T-cell (primary cell): ENCODE data around the gene DLGAP1. TPM values are rescaled to one million over a fixed set of nuclear protein-coding genes. Genes with fewer than 3 reads are reported as not detected.
A peak's percentile ranks its signal among the peaks of the same experiment; 100 is the strongest.

Experiments
- ATAC-seq, 4 experiments: fragments of 200-7000 bp in 3 of 4; fragments of 150-1000 bp in 1 of 4; cut with Tn5 transposase; replicated peaks in 1 of 4; 1 replicate in 3 of 4; 2 replicates in 1 of 4; pipeline ENCODE4 v1.10.0; 2021; ENCODE audit warnings: moderate library complexity in 3 of 4, mild to moderate bottlenecking in 2 of 4, moderate number of reproducible peaks in 1 of 4
- CTCF ChIA-PET, 2 donors: fragments of 300-600 bp; sonication (Branson Sonifier 250); formaldehyde crosslinking; loops; one replicate each; lab custom pipeline; 2022; ENCODE audit warnings: antibody characterized with exemption in 2 of 2; lab: Charles Lee
- POLR2A ChIA-PET, 2 donors: fragments of 300-600 bp; sonication (Branson Sonifier 250); formaldehyde crosslinking; loops; one replicate each; lab custom pipeline; 2022; ENCODE audit warnings: antibody characterized with exemption in 2 of 2; lab: Charles Lee
- DNase-seq, 35 experiments: peaks; one replicate each; pipeline versions ENCODE4 v3.0.0 to v3.0.0-alpha.2; 2013 to 2023
- H3K27ac ChIP-seq: one replicate; pipeline ENCODE4 v1.5.1; 2013; ENCODE audit warnings: low read length
- H3K27me3 ChIP-seq, 2 experiments: replicated peaks in 1 of 2; 1 replicate in 1 of 2; 2 replicates in 1 of 2; pipeline versions ENCODE4 v1.6.1 to v1.7.0; 2013; ENCODE audit warnings: low read length in 1 of 2, mixed read lengths in 1 of 2; ENCODE audit not compliant: control insufficient read depth in 2 of 2, insufficient read depth in 2 of 2; ENCODE audit errors: extremely low read depth in 1 of 2
- H3K36me3 ChIP-seq, 2 donors: 1 replicate in 1 of 2; 2 replicates in 1 of 2; pipeline versions ENCODE4 v1.6.1 to v1.7.0; 2013; ENCODE audit warnings: low read length in 1 of 2; ENCODE audit not compliant: control insufficient read depth in 2 of 2, insufficient read depth in 1 of 2; ENCODE audit errors: extremely low read depth in 1 of 2
- H3K4me1 ChIP-seq, 2 experiments: 1 replicate in 1 of 2; 2 replicates in 1 of 2; pipeline versions ENCODE4 v1.6.1 to v1.7.0; 2013; ENCODE audit warnings: low read length in 2 of 2, mixed read lengths in 1 of 2; ENCODE audit not compliant: insufficient read depth in 2 of 2, control insufficient read depth in 1 of 2; ENCODE audit errors: extremely low read depth in 1 of 2
- H3K4me3 ChIP-seq, 2 donors: 1 replicate in 1 of 2; 2 replicates in 1 of 2; pipeline versions ENCODE4 v1.5.1 to v1.7.0; 2013; ENCODE audit warnings: mild to moderate bottlenecking in 2 of 2, low read length in 1 of 2, moderate library complexity in 1 of 2; ENCODE audit not compliant: control insufficient read depth in 1 of 2; ENCODE audit errors: extremely low read depth in 1 of 2
- H3K9me3 ChIP-seq: 2 replicates; pipeline ENCODE4 v1.7.0; 2013
- H3K27ac Mint-ChIP-seq, 2 donors: one replicate each; pipeline ENCODE4 v1.8.0; 2020 to 2021; ENCODE audit warnings: mild to moderate bottlenecking in 2 of 2, mixed read lengths in 2 of 2
- H3K27me3 Mint-ChIP-seq, 2 donors: one replicate each; pipeline ENCODE4 v1.8.0; 2021 to 2022; ENCODE audit warnings: mixed read lengths in 2 of 2
- H3K36me3 Mint-ChIP-seq: one replicate; pipeline ENCODE4 v1.8.0; 2021; ENCODE audit warnings: mixed read lengths
- H3K4me1 Mint-ChIP-seq, 3 donors: one replicate each; pipeline ENCODE4 v1.8.0; 2020 to 2022; ENCODE audit warnings: mixed read lengths in 3 of 3, mild to moderate bottlenecking in 1 of 3
- H3K4me3 Mint-ChIP-seq, 3 donors: one replicate each; pipeline ENCODE4 v1.8.0; 2020 to 2022; ENCODE audit warnings: mild to moderate bottlenecking in 3 of 3, mixed read lengths in 3 of 3, moderate library complexity in 3 of 3
- H3K9me3 Mint-ChIP-seq, 3 donors: one replicate each; pipeline ENCODE4 v1.8.0; 2020 to 2022; ENCODE audit warnings: mixed read lengths in 3 of 3
- WGBS: methylation state at CpG from one replicate; pipeline ENCODE4 v1.1.5; 2013; ENCODE audit warnings: missing lambda C conversion rate; ENCODE audit not compliant: insufficient coverage; 5-methylcytosine and 5-hydroxymethylcytosine counted together
- total RNA-seq, 35 experiments: library from RNA in 6 of 35; stranded (reverse) in 6 of 35; fragments of 120-200 nt in 1 of 35; gene quantifications; one replicate each; pipeline versions ENCODE4 v1.2.1 to v1.2.4 and lab custom pipeline; 2013 to 2026

The DLGAP1 gene
- total RNA-seq, 5 donors from 2014 or later (not counting 1 experiment from before 2014, with no cell fraction given) = 0.25 to 1.8 (median 0.26) TPM

DNA sequence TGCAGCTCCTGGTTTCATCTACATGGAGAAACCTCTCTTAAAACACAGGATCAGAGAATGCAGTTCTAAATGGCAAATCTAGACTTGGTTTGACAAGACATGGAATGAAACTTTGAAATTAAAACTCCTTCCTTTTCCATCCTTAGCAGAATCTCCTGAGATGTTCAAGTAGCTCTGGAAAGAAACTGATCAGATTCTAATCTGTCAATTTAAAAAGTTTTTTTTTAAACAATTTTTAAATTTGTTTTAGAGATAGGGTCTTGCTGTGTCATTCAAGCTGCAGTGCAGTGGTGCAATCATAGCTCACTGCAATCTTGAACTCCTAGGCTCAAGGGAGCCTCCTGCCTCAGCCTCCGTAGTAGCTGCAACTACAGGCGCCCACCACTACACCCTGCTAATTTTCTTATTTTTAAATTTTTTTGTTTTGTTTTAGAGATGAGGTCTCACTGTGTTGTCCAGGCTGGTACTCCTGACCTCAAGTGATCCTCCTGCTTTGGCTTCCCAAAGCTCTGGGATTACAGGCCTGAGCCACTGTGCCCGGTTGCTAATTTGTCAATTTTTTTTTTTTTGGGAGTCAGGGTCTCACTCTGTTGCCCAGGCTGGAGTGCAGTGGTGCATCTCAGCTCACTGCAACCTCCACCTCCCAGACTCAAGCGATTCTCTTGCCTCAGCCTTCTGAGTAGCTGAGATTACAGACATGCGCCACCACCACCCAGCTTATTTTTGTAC lies 788.4 kb downstream of the DLGAP1 start:
- H3K27ac Mint-ChIP-seq = no peak overlapping the region
- Histone ChIP-seq H3K4me3 (no peak overlapping the region), H3K36me3 (no peaks in the 10 kb centered on the region), H3K9me3 (no peaks in the 10 kb centered on the region), H3K27me3 (peaks cover 0 to 3% of the 10 kb centered on the region in 2 experiments), H3K27ac (no peak overlapping the region), H3K4me1 (peaks cover 3 to 6% of the 10 kb centered on the region in 2 experiments)
- ChIA-PET POLR2A (interaction anchor here (0.5 to 0.7 kb wide), 2 partner anchors 73 to 323 kb away, joined by 4 to 5 read pairs; no protein-coding TSS in a partner anchor), CTCF (interaction anchor here (0.6 to 4.1 kb wide), 39 partner anchors 11 to 644 kb away, joined by 3 to 59 read pairs (median 4); partner anchors contain the start of gene MYL12B (in 1 of the 2))
- H3K4me1 Mint-ChIP-seq = peaks cover 4 to 7% (median 6%) of the 10 kb centered on the region in 3 donors
- H3K36me3 Mint-ChIP-seq = no peaks in the 10 kb centered on the region
- no peaks in the 10 kb centered on the region for H3K9me3 Mint-ChIP-seq
- WGBS = 100% methylated on average over 2 of the region's 5 CpGs
- no peaks in the 10 kb centered on the region for H3K27me3 Mint-ChIP-seq
- ATAC-seq (peak in 1 of 4 experiments; percentile 33), DNase-seq (no peak)
- no peak overlapping the region for H3K4me3 Mint-ChIP-seq

GRCh38 chr18:3665780-3666525 lies 789.2 kb downstream of the DLGAP1 start:
- peak overlapping the region in 1 of 2 donors; percentile 0 for H3K4me3 ChIP-seq
- no peaks in the 10 kb centered on the region for H3K9me3 Mint-ChIP-seq
- peaks cover 3 to 6% of the 10 kb centered on the region in 2 experiments for H3K4me1 ChIP-seq
- WGBS = 34% methylated on average over 16 of the region's 20 CpGs
- no peaks in the 10 kb centered on the region for H3K9me3 ChIP-seq
- no peak overlapping the region for H3K27ac Mint-ChIP-seq
- no peaks in the 10 kb centered on the region for H3K36me3 ChIP-seq
- ChIA-PET CTCF (interaction anchor here (0.6 to 4.1 kb wide), 45 partner anchors 10 to 670 kb away, joined by 3 to 59 read pairs (median 4); partner anchors contain the start of gene MYL12B (in 1 of the 2)), POLR2A (interaction anchor here in 1 of 2 donors (0.7 kb wide), 1 partner anchor 72 kb away, joined by 4 read pairs; no protein-coding TSS in a partner anchor)
- DNase-seq = peak; percentile 29 to 86 (median 64)
- no peak overlapping the region for H3K27ac ChIP-seq
- peak; percentile 77 to 89 (median 84) for ATAC-seq
- no peaks in the 10 kb centered on the region for H3K27me3 Mint-ChIP-seq
- H3K36me3 Mint-ChIP-seq = no peaks in the 10 kb centered on the region
- peaks cover 4 to 7% (median 6%) of the 10 kb centered on the region in 3 donors for H3K4me1 Mint-ChIP-seq
- peaks cover 0 to 3% of the 10 kb centered on the region in 2 experiments for H3K27me3 ChIP-seq
- peak overlapping the region in 2 of 3 donors; percentile 34 to 40 for H3K4me3 Mint-ChIP-seq

DNA sequence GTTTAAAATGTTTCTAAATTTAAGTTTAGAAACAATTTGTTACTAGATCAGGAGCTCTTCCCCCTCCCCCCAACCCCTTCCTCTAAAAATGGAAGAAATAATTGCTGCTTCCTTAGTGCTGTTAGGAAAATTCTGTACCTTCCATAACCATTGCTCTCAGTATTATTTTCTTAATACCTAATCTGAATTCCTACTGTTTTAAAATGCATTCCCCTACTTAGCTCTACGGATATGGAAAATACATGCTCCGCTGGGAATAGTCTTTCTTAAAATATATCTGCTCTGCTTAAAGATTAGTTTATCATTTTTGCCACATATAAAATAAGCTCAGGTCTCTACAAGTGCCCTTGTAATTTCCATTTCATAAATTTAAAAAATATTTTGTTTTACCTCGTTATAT lies 789.9 kb downstream of the DLGAP1 start:
- peaks cover 4 to 7% (median 6%) of the 10 kb centered on the region in 3 donors for H3K4me1 Mint-ChIP-seq
- H3K27ac ChIP-seq = no peak overlapping the region
- WGBS = no CpG with 5 or more reads among the region's 3 CpGs
- no peaks in the 10 kb centered on the region for H3K9me3 Mint-ChIP-seq
- DNase-seq (no peak), ATAC-seq (no peak)
- peaks cover 0 to 3% of the 10 kb centered on the region in 2 experiments for H3K27me3 ChIP-seq
- peaks cover 3 to 6% of the 10 kb centered on the region in 2 experiments for H3K4me1 ChIP-seq
- no peak overlapping the region for H3K4me3 ChIP-seq
- no peak overlapping the region for H3K27ac Mint-ChIP-seq
- H3K27me3 Mint-ChIP-seq = no peaks in the 10 kb centered on the region
- no peaks in the 10 kb centered on the region for H3K9me3 ChIP-seq
- CTCF ChIA-PET = interaction anchor here (0.6 to 4.1 kb wide), 25 partner anchors 11 to 670 kb away, joined by 3 to 59 read pairs (median 5); partner anchors contain the start of gene MYL12B (in 1 of the 2)
- H3K4me3 Mint-ChIP-seq = no peak overlapping the region
- POLR2A ChIA-PET = interaction anchor here in 1 of 2 donors (0.5 kb wide), 1 partner anchor 218 kb away, joined by 6 read pairs; no protein-coding TSS in a partner anchor
- no peaks in the 10 kb centered on the region for H3K36me3 Mint-ChIP-seq
- H3K36me3 ChIP-seq = no peaks in the 10 kb centered on the region

- Histone ChIP-seq H3K4me3 (no peak overlapping the region), H3K27me3 (peaks cover 0 to 3% of the 10 kb centered on the region in 2 experiments), H3K9me3 (no peaks in the 10 kb centered on the region), H3K36me3 (no peaks in the 10 kb centered on the region), H3K4me1 (peaks cover 3 to 6% of the 10 kb centered on the region in 2 experiments), H3K27ac (no peak overlapping the region)
- ChIA-PET CTCF (interaction anchor here (0.6 to 4.1 kb wide), 25 partner anchors 40 to 669 kb away, joined by 3 to 59 read pairs (median 5); no protein-coding TSS in a partner anchor), POLR2A (interaction anchor here in 1 of 2 donors (0.5 to 0.6 kb wide), 3 partner anchors 206 to 414 kb away, joined by 3 to 6 read pairs (median 4); no protein-coding TSS in a partner anchor)
- ATAC-seq (no peak), DNase-seq (peak in 1 of 35 experiments; percentile 5)
- Mint-ChIP-seq H3K27me3 (no peaks in the 10 kb centered on the region), H3K4me3 (no peak overlapping the region), H3K4me1 (peaks cover 4 to 7% (median 6%) of the 10 kb centered on the region in 3 donors), H3K9me3 (no peaks in the 10 kb centered on the region), H3K36me3 (no peaks in the 10 kb centered on the region), H3K27ac (no peak overlapping the region)
- 34% methylated on average over 3 of the region's 6 CpGs for WGBS
Measured at GRCh38 chr18:3664563-3665178, 790.4 kb downstream of the DLGAP1 start.

- DNase-seq = no peak
- ChIA-PET POLR2A (interaction anchor here in 1 of 2 donors (0.5 to 0.6 kb wide), 2 partner anchors 206 to 413 kb away, joined by 3 to 4 read pairs; no protein-coding TSS in a partner anchor), CTCF (interaction anchor here (0.6 to 4.1 kb wide), 14 partner anchors 39 to 386 kb away, joined by 3 to 59 read pairs (median 10); no protein-coding TSS in a partner anchor)
- Histone ChIP-seq H3K4me1 (peaks cover 3 to 6% of the 10 kb centered on the region in 2 experiments), H3K27me3 (peaks cover 0 to 3% of the 10 kb centered on the region in 2 experiments), H3K27ac (no peak overlapping the region), H3K4me3 (no peak overlapping the region), H3K36me3 (no peaks in the 10 kb centered on the region), H3K9me3 (no peaks in the 10 kb centered on the region)
- ATAC-seq = no peak
- Mint-ChIP-seq H3K27ac (no peak overlapping the region), H3K36me3 (no peaks in the 10 kb centered on the region), H3K4me1 (peaks cover 4 to 7% (median 6%) of the 10 kb centered on the region in 3 donors), H3K4me3 (no peak overlapping the region), H3K9me3 (no peaks in the 10 kb centered on the region), H3K27me3 (no peaks in the 10 kb centered on the region)
- WGBS = 100% methylated on average over 1 of the region's 2 CpGs
Measured at GRCh38 chr18:3663870-3664512, 791.1 kb downstream of the DLGAP1 start.
